Lung (tissue), 12 donors: ENCODE measurements around the gene SLC12A7. TPM values are rescaled to one million over a fixed set of nuclear protein-coding genes. Genes with fewer than 3 reads are reported as not detected.

Experiments
- ATAC-seq: fragments of 200-7000 bp; cut with Tn5 transposase; one replicate; pipeline ENCODE4 v1.9.1; 2020; ENCODE audit warnings: moderate number of reproducible peaks; ENCODE audit not compliant: insufficient read depth, low FRiP score
- DNase-seq, 3 donors: peaks; one replicate each; pipeline ENCODE4 v3.0.0-alpha.2; 2013 to 2017
- H3K27ac ChIP-seq, 2 donors: one replicate each; pipeline ENCODE4 v1.5.1; 2013; ENCODE audit warnings: mild to moderate bottlenecking in 2 of 2, moderate library complexity in 2 of 2, control low read depth in 1 of 2, inconsistent platforms in 1 of 2, low read depth in 1 of 2, low read length in 1 of 2
- H3K27me3 ChIP-seq, 3 donors: one replicate each; pipeline ENCODE4 v1.5.1; 2013; ENCODE audit warnings: low read length in 2 of 3; ENCODE audit not compliant: control insufficient read depth in 3 of 3, insufficient read depth in 3 of 3
- H3K36me3 ChIP-seq, 4 donors: one replicate each; pipeline ENCODE4 v1.5.1; 2013; ENCODE audit warnings: low read length in 4 of 4, mild to moderate bottlenecking in 1 of 4, moderate library complexity in 1 of 4; ENCODE audit not compliant: control insufficient read depth in 4 of 4, insufficient read depth in 4 of 4
- H3K4me1 ChIP-seq, 5 donors: one replicate each; pipeline ENCODE4 v1.5.1; 2013; ENCODE audit warnings: low read length in 5 of 5, mild to moderate bottlenecking in 2 of 5, moderate library complexity in 1 of 5; ENCODE audit not compliant: control insufficient read depth in 5 of 5, insufficient read depth in 5 of 5
- H3K4me3 ChIP-seq: one replicate; pipeline ENCODE4 v1.5.1; 2013; ENCODE audit warnings: mild to moderate bottlenecking, control low read depth, moderate library complexity
- H3K9ac ChIP-seq, 2 donors: one replicate each; pipeline ENCODE4 v1.5.1; 2013; ENCODE audit warnings: low read length in 2 of 2, control low read depth in 1 of 2; ENCODE audit not compliant: insufficient read depth in 1 of 2
- H3K9me3 ChIP-seq, 4 donors: one replicate each; pipeline ENCODE4 v1.5.1; 2013; ENCODE audit warnings: low read length in 3 of 4, mild to moderate bottlenecking in 1 of 4, moderate library complexity in 1 of 4; ENCODE audit not compliant: control insufficient read depth in 4 of 4, insufficient read depth in 3 of 4
- whole genome bisulfite sequencing, 2 donors: extraction: QIAGEN DNeasy Blood & Tissue Kit; methylation state at CpG; one replicate each; pipeline ENCODE4 v1.1.7; 2013; 5-methylcytosine and 5-hydroxymethylcytosine counted together
- polyA plus RNA-seq, 2 donors: library from polyadenylated mRNA; stranded (reverse); fragments of 200-250 nt; gene quantifications; one replicate each; pipeline ENCODE4 v1.2.1, GENCODE V29; 2013
- total RNA-seq, 2 donors: library from RNA; depleted of rRNA in 1 of 2; stranded (reverse); fragments of >200 nt in 1 of 2; gene quantifications; one replicate each; pipeline ENCODE4 v1.2.1, GENCODE V29; 2014 to 2021
- TF ChIP-seq, protein P1 (sequence below): IDR thresholded peaks from 2 replicates; pipeline ENCODE4 v1.5.1; 2012; ENCODE audit warnings: mild to moderate bottlenecking; ENCODE audit errors: control extremely low read depth, extremely low read depth
- donor health status: control.
- donor health status: control.
- donor health status: Bipolar disorder and iron deficiency.
- donor health status: healthy.
- donor health status: DM: yes; HTN: yes; CAD: no.

The SLC12A7 gene
- total and polyA plus RNA-seq, 4 donors: 14.8 to 50.4 (median 39.8) TPM

DNA sequence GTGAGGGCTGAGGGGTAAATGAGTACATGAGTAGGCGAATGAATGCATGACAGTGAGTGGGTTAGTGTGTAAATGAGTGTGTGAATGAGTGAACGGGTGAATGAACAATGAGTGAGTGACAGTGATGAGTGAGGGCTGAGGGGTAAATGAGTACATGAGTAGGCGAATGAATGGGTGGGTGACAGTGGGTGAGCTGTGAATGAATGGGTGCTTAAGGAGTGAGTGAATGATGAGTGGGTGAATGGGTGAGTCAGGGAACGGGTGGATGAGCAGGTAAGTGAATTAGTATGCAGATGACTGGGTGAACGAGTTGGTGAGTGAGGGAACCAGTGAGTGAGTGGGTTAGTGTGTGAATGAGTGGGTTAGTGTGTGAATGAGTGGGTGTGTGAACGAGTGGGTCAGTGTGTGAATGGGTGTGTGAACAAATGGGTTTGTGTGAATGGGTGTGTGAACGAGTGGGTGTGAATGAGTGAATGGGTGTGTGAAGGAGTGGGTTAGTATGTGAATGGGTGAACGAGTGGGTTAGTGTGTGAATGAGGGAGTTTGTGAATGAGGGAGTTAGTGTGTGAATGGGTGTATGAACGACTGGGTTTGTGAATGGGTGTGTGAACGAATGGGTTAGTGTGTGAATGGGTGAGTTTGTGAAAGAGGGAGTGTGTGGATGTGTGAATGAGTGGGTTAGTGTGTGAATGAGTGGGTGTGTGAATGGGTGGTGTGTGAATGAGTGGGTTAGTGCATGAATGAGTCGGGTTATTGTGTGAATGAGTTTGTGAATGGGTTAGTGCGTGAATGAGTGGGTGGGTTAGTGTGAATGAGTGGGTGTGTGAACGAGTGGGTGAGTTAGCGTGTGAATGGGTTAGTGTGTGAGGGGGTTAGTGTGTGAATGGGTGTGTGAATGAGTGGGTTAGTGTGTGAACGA, 70.4 kb downstream of the SLC12A7 start:
- Histone ChIP-seq H3K9ac (no peak overlapping the region), H3K27me3 (no peaks in the 10 kb centered on the region), H3K4me1 (no peaks in the 10 kb centered on the region), H3K9me3 (peaks cover 0 to 6% (median under 1%) of the 10 kb centered on the region in 4 donors), H3K4me3 (no peak overlapping the region), H3K36me3 (peaks cover 0 to 4% (median 0%) of the 10 kb centered on the region in 4 donors), H3K27ac (no peak overlapping the region)
- no peak for ATAC-seq
- DNase-seq: no peak
- WGBS, 2 donors: 79 to 88% methylated on average over 15 of the region's 15 CpGs
- TF ChIP-seq, protein P1, sequence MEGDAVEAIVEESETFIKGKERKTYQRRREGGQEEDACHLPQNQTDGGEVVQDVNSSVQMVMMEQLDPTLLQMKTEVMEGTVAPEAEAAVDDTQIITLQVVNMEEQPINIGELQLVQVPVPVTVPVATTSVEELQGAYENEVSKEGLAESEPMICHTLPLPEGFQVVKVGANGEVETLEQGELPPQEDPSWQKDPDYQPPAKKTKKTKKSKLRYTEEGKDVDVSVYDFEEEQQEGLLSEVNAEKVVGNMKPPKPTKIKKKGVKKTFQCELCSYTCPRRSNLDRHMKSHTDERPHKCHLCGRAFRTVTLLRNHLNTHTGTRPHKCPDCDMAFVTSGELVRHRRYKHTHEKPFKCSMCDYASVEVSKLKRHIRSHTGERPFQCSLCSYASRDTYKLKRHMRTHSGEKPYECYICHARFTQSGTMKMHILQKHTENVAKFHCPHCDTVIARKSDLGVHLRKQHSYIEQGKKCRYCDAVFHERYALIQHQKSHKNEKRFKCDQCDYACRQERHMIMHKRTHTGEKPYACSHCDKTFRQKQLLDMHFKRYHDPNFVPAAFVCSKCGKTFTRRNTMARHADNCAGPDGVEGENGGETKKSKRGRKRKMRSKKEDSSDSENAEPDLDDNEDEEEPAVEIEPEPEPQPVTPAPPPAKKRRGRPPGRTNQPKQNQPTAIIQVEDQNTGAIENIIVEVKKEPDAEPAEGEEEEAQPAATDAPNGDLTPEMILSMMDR: no peak

DNA sequence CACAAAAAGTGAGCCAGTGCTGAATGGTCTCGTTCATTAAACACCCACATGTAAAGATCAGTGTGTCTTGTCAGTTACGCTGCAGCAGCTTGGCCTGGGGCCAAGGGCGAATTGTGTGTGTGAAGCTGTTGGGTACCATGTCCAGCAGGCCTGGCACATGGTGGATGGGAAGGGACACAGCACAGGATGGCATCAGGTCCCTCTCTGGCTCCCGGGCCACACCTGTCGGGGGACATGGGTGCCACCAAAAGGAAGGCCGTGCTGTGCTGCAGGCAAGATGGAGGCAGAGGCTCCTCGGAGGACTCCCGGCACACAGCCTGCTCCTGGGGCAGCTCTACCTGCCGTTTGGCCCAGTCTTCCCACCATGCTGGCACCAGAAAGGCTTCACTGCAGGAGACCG, 71.3 kb downstream of the SLC12A7 start:
- Histone ChIP-seq H3K36me3 (peaks cover 0 to 4% (median 0%) of the 10 kb centered on the region in 4 donors), H3K4me1 (no peaks in the 10 kb centered on the region), H3K9ac (no peak overlapping the region), H3K27me3 (no peaks in the 10 kb centered on the region), H3K9me3 (peaks cover 0 to 6% (median under 1%) of the 10 kb centered on the region in 4 donors), H3K27ac (no peak overlapping the region), H3K4me3 (no peak overlapping the region)
- TF ChIP-seq, protein P1: no peak
- no peak for DNase-seq
- no peak for ATAC-seq
- WGBS, 2 donors: 95 to 98% methylated on average over 10 of the region's 10 CpGs

DNA sequence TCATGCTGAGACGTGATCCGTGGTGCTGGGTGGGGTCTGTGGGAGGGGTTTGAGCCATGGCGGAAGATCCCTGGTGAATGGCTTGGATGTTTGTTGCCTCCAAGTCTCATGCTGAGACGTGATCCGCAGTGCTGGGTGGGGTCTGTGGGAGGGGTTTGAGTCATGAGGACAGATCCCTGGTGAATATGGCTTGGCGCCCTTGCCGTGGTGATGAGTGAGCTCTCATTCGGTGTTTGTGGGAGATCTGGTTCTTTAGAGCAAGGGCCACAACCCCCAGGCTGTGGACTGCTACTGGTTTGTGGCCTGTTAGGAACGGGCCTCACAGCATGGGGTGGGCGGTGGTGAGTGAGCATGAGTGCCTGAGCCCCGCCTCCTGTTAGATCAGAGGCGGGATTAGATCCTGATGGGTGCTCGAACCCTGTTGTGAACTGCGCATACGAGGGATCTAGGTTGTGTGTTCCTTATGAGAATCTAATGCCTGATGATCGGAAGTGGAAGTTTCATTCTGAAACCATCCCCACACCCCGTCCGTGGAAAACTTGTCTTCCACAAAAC, 72.1 kb downstream of the SLC12A7 start:
- WGBS, 2 donors: 92 to 95% methylated on average over 15 to 17 of the region's 18 CpGs
- DNase-seq: no peak
- Histone ChIP-seq H3K4me1 (no peaks in the 10 kb centered on the region), H3K9me3 (peaks cover 0 to 6% (median under 1%) of the 10 kb centered on the region in 4 donors), H3K36me3 (peaks cover 0 to 5% (median under 1%) of the 10 kb centered on the region in 4 donors), H3K27ac (no peak overlapping the region), H3K27me3 (no peaks in the 10 kb centered on the region), H3K4me3 (no peak overlapping the region), H3K9ac (no peak overlapping the region)
- ATAC-seq: no peak
- TF ChIP-seq, protein P1: no peak
